ENCODE measurements around the gene IL21R.

Gene IL21R

GRCh38 chr16:27401768-27402568, at the start of gene IL21R:
IL21R (plus strand) TSS chr16:27402174; CDS start chr16:27430072, 27,898 bp downstream.
- no peak for DNase-seq

- DNase-seq = no peak
These were observed 48.1 kb upstream of the IL21R start for GRCh38 chr16:27353853-27354252.

- no peak for DNase-seq
These were observed 46.4 kb upstream of the IL21R start for GRCh38 chr16:27355610-27356009.

- DNase-seq = no peak
These were observed 45.2 kb upstream of the IL21R start for GRCh38 chr16:27356794-27357193.

- no peak for DNase-seq
These were observed 42.9 kb upstream of the IL21R start for GRCh38 chr16:27359051-27359450.

- no peak for DNase-seq
These were observed 42.4 kb upstream of the IL21R start for GRCh38 chr16:27359615-27360014.

GRCh38 chr16:27361987-27362386, 40.0 kb upstream of the IL21R start:
- no peak for DNase-seq

GRCh38 chr16:27362570-27363245, 39.3 kb upstream of the IL21R start:
- no peak for DNase-seq

- DNase-seq = no peak
These were observed 38.7 kb upstream of the IL21R start for GRCh38 chr16:27363246-27363632.

GRCh38 chr16:27363797-27364196, 38.2 kb upstream of the IL21R start:
- DNase-seq = no peak

GRCh38 chr16:27364493-27365141, 37.4 kb upstream of the IL21R start:
- no peak for DNase-seq

- DNase-seq = no peak
These were observed 36.6 kb upstream of the IL21R start for GRCh38 chr16:27365142-27366089.

GRCh38 chr16:27366687-27367460, 35.1 kb upstream of the IL21R start:
- DNase-seq = no peak

GRCh38 chr16:27367461-27368357, 34.3 kb upstream of the IL21R start:
- DNase-seq = no peak

GRCh38 chr16:27368358-27368722, 33.6 kb upstream of the IL21R start:
- DNase-seq = no peak

- DNase-seq = no peak
These were observed 32.2 kb upstream of the IL21R start for GRCh38 chr16:27369806-27370205.

- DNase-seq = no peak
These were observed 31.7 kb upstream of the IL21R start for GRCh38 chr16:27370318-27370717.

GRCh38 chr16:27373312-27373711, 28.7 kb upstream of the IL21R start:
- DNase-seq = no peak

- DNase-seq = no peak
These were observed 27.7 kb upstream of the IL21R start for GRCh38 chr16:27374221-27374803.

GRCh38 chr16:27374804-27375425, 27.1 kb upstream of the IL21R start:
- no peak for DNase-seq

Data from cerebellar nuclear complex (tissue), 1 donor.